ENCODE measurements around the gene PI4KA. TPM values are rescaled to one million over a fixed set of nuclear protein-coding genes. Genes with fewer than 3 reads are reported as not detected.
"Not testable (repeated sequence)": the region's sequence is repeated elsewhere in the genome, so short reads cannot be mapped to it uniquely, and the experiment has no call there.

The PI4KA gene
- total RNA-seq, 1 experiment from 2014 or later: 12.6 TPM

DNA sequence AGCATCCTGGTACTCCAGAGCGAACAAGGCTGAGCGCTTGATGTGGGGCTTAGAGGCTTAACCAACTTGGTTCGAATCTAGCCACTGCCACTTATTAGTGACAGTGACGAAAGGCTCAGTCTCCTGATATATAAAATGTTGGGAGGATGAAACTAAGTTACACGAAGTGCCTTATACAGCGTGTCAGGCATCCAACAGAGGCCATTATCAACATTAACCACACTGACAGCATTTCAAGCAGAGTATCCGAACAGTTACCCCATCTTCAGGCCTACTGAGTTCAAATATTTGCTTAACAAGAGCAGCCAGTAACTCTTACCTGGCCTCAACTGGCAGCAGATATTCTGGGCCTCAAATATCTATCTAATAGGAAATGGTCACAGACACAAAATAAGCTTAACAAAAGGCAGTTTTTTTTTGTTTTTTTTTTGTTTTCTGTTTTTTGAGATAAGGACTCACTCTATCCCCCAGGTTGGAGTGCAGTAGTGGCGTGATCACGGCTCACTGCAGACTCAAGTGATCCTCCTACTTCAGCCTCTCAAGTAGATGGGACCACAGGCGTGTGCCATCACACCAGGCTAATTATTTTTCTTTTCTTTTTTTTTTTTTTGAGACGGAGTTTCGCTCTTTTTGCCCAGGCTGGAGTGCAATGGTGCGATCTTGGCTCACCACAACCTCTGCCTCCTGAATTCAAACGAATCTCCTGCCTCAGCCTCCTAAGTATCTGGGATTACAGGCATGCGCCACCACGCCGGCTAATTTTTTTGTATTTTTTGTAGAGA, 81.8 kb downstream of the PI4KA start:
- DNase-seq (ENCODE audit: low spot score): no peak

DNA sequence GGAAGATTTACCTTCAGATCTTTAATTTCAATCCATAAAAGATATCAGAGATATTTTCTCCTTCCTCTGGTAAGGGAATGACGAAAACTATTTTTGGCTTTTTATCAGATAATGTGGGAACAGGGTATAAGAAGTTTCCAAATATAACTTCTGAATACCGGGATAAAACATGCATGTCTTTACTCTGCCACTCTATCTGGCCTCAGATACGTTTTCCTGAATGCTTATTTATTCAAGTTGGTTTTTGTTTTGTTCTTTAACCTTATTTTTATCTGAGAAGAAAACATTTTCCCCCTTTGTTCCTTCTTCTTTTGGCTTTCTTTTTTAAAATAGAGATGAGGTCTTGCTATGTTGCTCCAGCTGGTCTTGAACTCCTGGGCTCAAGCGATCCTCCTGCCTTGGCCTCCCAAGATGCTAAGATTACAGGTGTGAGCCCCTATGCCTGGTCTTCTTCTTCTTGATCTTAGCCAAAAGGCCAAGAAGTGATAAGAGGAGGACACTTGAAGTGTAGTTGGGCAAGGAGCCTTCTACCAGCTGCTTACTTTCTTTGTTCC, 83.2 kb downstream of the PI4KA start:
- no peak for DNase-seq (ENCODE audit: low spot score)

DNA sequence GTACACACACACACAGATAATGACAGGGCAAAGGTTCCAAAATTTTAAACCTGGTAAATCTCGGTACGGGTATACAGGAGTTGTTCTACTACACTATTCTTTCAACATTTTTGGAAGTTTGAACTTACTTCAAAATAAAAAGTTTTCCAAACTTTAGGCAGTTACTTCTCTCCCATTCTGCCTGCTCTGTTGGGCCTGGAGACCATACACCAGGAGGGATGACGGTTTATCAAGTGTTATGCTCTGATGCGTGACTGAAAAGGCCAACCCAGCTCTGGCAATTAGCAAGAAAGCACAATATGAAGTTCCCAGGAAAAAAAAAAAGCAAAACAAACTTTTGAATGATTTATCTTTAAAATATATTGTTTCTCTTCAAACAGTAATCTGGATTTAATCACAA, 83.7 kb downstream of the PI4KA start:
- DNase-seq (ENCODE audit: low spot score): no peak

DNA sequence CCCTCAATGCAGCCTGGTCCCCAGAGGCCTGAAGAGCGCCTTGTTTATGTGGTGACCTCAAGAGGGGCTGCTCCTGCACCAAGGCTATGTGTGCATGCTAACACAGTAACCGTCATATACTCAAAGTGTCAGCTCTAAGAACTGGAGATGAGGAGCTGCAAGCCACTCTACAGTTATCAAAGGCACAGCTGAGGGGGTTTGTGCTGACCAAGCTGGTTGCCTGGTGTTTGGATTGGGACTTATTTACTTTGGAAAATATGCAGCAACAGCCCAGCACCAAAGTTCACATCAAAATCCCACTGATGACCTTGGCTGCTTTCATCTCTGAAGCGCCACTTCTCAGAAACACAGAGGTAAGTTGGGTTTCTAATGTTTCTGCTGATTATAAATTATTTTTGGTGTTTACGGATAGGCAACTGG, 84.8 kb downstream of the PI4KA start, which contains the start of gene SERPIND1:
Gene SERPIND1, plus strand, starts transcription at position 321 of the 420 bp plus-strand sequence. CDS start 5,200 bp downstream, outside the sequence.
- DNase-seq (ENCODE audit: low spot score): no peak

DNA sequence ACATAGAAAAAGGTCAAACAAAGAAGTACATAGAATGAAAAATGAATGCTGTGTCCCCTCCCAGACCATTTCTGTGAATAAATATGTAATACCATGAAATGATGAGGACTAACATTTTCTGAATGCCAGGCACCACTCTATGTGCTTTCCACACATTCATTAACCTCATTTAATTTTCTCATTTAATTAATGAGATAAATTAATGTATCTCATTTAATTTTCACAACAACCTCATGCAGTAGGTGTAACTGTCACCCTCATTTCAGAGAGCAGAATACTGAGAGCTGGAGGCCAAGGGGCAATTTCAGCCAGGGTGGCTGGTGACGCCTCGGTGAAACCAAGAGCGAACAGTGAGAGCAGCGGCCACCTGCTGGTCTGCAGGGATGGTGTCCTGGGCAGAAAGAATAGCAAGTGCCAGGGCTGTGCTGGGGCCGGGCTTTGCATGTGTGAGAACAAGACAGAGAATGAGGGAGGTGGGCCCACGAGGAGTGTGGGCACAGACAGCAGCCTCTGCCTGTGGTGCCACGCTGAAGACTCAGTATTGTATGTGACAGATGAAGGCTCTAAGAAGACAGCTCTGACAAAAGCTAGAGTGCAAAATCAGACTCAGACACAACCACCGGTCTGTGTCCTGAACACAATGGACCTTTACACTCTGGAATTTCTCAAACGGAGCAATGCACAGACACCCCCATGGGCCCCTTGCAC, 86.5 kb downstream of the PI4KA start:
- DNase-seq (ENCODE audit: low spot score): no peak

- not testable (repeated sequence) for DNase-seq (ENCODE audit: low spot score)
Measured at GRCh38 chr22:20769496-20769826, 89.2 kb downstream of the PI4KA start.

- DNase-seq (ENCODE audit: low spot score): no peak
Measured at GRCh38 chr22:20766530-20766929, 92.1 kb downstream of the PI4KA start.

DNA sequence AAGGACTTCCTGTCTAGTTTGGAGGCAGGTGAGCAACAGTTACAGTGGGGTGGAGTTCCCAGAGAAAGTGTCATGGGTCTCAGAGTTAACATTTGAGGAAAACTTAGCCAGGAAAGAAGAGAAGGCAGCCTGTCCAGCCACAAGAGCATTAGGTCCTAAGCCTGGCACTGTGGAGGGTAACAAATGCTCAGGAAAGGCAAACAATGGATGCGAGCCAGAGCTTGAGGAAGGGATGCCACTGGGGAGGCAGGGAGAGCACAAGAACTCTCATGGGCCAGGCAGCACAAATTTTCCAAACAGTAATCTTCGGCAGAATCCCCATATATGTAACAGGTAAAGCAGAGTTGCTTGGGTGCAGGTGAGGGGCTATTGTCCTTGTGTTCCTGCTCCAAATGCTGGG, 92.7 kb downstream of the PI4KA start:
- DNase-seq (ENCODE audit: low spot score): no peak

DNA sequence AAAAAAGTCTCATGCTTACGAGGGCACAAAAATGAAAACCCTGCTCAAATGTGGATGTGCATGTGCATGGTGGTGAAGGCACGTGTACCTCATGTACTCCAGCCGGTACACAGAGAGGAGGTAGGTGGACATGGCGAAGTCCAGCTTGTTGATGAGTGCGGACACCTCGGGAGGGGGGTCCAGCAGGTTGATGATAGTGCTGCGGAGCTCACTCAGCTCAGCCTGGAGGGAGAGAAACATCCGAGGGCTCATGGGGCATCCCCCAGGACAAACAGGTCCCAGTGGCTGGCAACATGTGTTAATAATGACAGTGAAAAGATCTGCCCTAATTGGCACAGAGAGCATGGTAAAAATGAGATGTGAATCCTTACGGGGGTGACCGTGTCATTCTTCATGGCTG, 93.9 kb downstream of the PI4KA start:
- DNase-seq (ENCODE audit: low spot score): no peak

DNA sequence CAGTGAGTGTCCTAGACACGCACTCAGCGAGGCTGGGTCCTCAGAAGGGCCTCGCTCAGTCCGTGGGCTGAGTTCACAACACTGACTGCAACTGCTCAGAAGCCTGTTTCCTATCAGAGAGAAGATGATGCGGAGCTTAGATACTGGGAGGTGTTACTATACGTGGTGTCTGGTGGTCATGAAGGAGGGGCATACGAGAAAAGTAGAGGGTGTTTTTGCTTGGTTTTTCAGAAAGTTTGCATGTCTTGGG, 94.2 kb downstream of the PI4KA start:
- no peak for DNase-seq (ENCODE audit: low spot score)

DNA sequence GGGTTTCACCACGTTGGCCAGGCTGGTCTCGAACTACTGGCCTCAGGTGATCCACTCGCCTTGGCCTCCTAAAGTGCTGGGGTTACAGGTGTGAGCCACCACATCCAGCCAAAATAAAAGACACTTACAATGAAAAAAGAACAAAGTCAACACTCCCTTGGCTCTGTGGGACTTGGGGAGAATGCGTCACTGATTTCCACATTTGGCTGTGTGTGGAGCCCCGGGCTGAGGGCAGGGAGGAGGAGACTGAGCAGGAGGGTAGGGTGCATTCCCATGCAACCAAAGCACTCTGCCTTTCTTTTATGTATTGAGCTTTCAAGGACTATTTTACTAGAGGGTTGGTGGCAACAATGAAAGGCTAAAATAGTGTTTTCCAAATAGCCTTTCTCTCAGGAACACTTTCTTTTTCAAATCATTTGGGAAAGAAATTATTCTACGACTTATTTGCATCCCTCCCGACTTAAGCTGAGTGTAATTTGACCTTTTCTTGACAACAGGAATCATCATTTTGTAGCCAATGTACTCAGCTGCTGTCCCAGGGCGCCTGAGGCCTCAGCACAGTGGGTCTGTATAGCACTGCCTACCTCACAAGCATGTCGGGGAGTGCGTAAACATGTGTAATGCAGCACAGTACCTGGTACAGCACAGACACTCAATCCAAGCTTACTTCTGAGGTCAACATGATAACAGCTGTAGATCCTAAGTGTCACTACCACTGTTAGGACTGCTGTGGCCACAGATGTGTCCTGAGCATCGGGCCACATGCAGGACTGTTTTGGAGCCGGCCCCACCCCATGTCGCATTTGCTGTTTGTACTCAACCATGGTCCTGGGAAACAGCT, 94.8 kb downstream of the PI4KA start:
- DNase-seq (ENCODE audit: low spot score): no peak

DNA sequence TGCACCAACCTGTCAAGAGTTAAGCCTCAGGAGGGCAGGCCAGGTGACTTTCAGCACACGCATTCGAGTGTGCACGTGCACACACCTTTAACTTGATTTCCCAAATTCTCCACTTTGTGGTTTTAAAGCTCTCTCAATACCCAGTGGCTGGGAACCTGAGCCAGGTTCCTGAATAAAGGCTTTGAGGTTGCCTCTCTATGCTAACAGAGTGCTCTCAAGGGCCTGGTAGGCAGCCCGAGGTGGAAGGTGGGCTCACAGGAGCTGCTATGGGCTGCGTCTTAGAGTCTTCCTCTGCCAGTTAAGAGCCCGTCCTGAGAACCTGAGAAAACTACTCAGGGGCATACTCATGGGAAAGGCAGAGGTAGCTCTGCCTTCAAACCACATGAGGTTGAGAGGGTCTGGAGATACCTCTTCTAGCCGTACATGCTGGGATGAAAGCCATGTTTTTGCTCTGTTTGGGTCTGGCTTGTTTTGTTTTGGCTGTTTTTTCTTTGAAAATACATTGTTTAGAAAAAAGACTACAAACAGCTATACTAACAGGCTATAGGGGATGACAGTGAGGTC, 96.3 kb downstream of the PI4KA start:
- DNase-seq (ENCODE audit: low spot score): no peak

- DNase-seq (ENCODE audit: low spot score): no peak
Measured at GRCh38 chr22:20761536-20761935, 97.1 kb downstream of the PI4KA start.

GRCh38 chr22:20760084-20760483, 98.5 kb downstream of the PI4KA start:
- no peak for DNase-seq (ENCODE audit: low spot score)

DNA sequence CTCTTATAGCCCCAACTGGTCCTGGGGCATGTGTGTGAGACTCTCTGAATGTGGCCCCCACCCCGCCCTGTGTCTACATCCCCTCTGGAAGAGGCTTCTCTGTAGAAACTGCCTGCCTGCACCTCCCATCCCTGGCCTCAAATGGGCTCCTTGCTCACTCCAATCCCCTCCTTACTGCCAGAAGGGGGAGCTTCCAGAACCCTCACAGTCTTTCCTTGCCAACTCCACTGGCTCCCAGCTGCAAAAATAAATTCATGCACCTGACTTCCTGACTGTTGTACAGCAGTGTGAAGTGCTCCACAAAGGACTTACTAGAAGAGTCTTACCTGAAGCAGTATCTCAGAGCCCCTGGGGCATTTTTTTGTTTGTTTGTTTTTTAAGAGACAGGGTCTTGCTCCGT, 99.9 kb downstream of the PI4KA start:
- DNase-seq (ENCODE audit: low spot score): no peak

DNA sequence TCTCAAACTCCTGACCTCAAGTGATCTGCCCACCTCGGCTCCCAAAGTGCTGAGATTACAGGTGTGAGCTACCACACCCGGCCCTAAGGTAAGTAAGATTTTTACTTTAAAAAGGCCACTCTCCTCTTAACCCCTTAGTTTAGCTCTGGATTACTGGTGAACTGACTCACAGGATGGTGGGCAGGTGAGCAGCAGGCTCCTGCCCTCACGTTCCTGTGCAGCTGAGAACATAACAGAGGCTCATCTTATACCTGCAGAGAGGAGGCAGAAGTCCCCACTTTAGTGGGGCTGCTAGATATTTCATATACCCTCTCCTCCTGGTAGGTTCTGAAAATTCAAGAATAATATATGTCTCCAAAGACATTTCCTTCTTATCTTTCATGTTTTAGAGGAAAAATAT, 101.8 kb downstream of the PI4KA start:
- DNase-seq (ENCODE audit: low spot score): no peak

GRCh38 chr22:20752873-20753272, 105.7 kb downstream of the PI4KA start:
- DNase-seq (ENCODE audit: low spot score): no peak

GRCh38 chr22:20752104-20752741, 106.4 kb downstream of the PI4KA start:
- DNase-seq (ENCODE audit: low spot score): no peak

- no peak for DNase-seq (ENCODE audit: low spot score)
Measured at GRCh38 chr22:20751185-20751851, 107.3 kb downstream of the PI4KA start.

GRCh38 chr22:20750461-20751184, 108.0 kb downstream of the PI4KA start:
- DNase-seq (ENCODE audit: low spot score): peak; percentile 33
